HFF-Myc (cell line): Measurements from ENCODE around the gene CENPM.

Experiments used
- DNase-seq: peaks from one replicate; pipeline ENCODE4 v3.0.0-alpha.2; 2011; ENCODE audit warnings: low read depth; ENCODE audit errors: extremely low read depth
- H3K4me3 ChIP-seq: replicated peaks from 2 replicates; pipeline ENCODE4 v1.5.1; 2011; ENCODE audit warnings: low read depth, mild to moderate bottlenecking, control low read depth, low read length
- CTCF ChIP-seq: IDR thresholded peaks from 2 replicates; pipeline ENCODE4 v1.5.1; 2012; ENCODE audit warnings: mild to moderate bottlenecking, low read depth, low read length, control low read depth; ENCODE audit errors: missing control alignments

CENPM gene

GRCh38 chr22:41946629-41947423, at the start of gene CENPM:
TSS of gene CENPM (minus strand) at chr22:41947152. CDS start at chr22:41947076, 76 bp downstream.
- peak; percentile 85 for DNase-seq
- peak within 1 kb of the TSS; percentile 71 for H3K4me3 ChIP-seq
- no peak for TF ChIP-seq CTCF

GRCh38 chr22:41995211-41995610, 48.3 kb upstream of the CENPM start:
- no peak for DNase-seq
- TF ChIP-seq CTCF: no peak
- H3K4me3 ChIP-seq: no peak overlapping the region

GRCh38 chr22:41992496-41992895, 45.5 kb upstream of the CENPM start:
- no peak for DNase-seq
- no peak for TF ChIP-seq CTCF

GRCh38 chr22:41991111-41991510, 44.2 kb upstream of the CENPM start:
- no peak overlapping the region for H3K4me3 ChIP-seq

More at GRCh38 chr22:41992496-41992895, 45.5 kb upstream of the CENPM start:
- no peak overlapping the region for H3K4me3 ChIP-seq

GRCh38 chr22:41989246-41989645, 42.3 kb upstream of the CENPM start:
- TF ChIP-seq CTCF: no peak
- DNase-seq: no peak
- no peak overlapping the region for H3K4me3 ChIP-seq

More at GRCh38 chr22:41991111-41991510, 44.2 kb upstream of the CENPM start:
- DNase-seq: no peak
- TF ChIP-seq CTCF: no peak

GRCh38 chr22:41987276-41987675, 40.3 kb upstream of the CENPM start:
- TF ChIP-seq CTCF: no peak
- no peak overlapping the region for H3K4me3 ChIP-seq
- DNase-seq: no peak
